WTC11 (cell line): ENCODE results near the gene CADM1.

Experiments used
- ATF1 ChIP-seq: sonication (generic); formaldehyde crosslinking; IDR thresholded peaks from 2 replicates; pipeline ENCODE4 v1.8.1; 2023; ENCODE audit warnings: mild to moderate bottlenecking, moderate library complexity, missing genetic modification reagents
- CBFB ChIP-seq: sonication (generic); formaldehyde crosslinking; IDR thresholded peaks from 2 replicates; pipeline ENCODE4 v1.8.1; 2022; ENCODE audit warnings: mild to moderate bottlenecking, low read depth, missing genetic modification reagents
- SMAD3 ChIP-seq: sonication (generic); formaldehyde crosslinking; IDR thresholded peaks from 2 replicates; pipeline ENCODE4 v1.8.0; 2022; ENCODE audit warnings: missing genetic modification reagents, mild to moderate bottlenecking, borderline replicate concordance
- TEAD4 ChIP-seq: sonication (generic); formaldehyde crosslinking; IDR thresholded peaks from 2 replicates; pipeline ENCODE4 v1.8.0; 2022; ENCODE audit warnings: mild to moderate bottlenecking, missing genetic modification reagents
- TP53 ChIP-seq: sonication (generic); formaldehyde crosslinking; IDR thresholded peaks from 2 replicates; pipeline ENCODE4 v1.8.1; 2023; ENCODE audit warnings: mild to moderate bottlenecking, missing genetic modification reagents
- ZNF121 ChIP-seq: sonication (generic); formaldehyde crosslinking; IDR thresholded peaks from 2 replicates; pipeline ENCODE4 v1.8.0; 2023; ENCODE audit warnings: missing genetic modification reagents
- ZNF232 ChIP-seq: sonication (generic); formaldehyde crosslinking; IDR thresholded peaks from 2 replicates; pipeline ENCODE4 v1.8.0; 2022; ENCODE audit warnings: mild to moderate bottlenecking, missing genetic modification reagents
- ZNF263 ChIP-seq: sonication (generic); formaldehyde crosslinking; IDR thresholded peaks from 2 replicates; pipeline ENCODE4 v1.8.1; 2022; ENCODE audit warnings: low read depth, mild to moderate bottlenecking, moderate library complexity, missing genetic modification reagents
- ZNF416 ChIP-seq: fragments of 250-450 bp; sonication (Bioruptor Pico); IDR thresholded peaks from 2 replicates; pipeline ENCODE4 v1.9.0; 2021; ENCODE audit warnings: mild to moderate bottlenecking, inconsistent platforms
- TF ChIP-seq, protein P1 (sequence below): sonication (generic); formaldehyde crosslinking; IDR thresholded peaks from 2 replicates; pipeline ENCODE4 v1.8.0; 2023; ENCODE audit warnings: missing genetic modification reagents, mild to moderate bottlenecking, borderline replicate concordance
- TF ChIP-seq, protein P2 (sequence below): fragments of 200-600 bp; IDR thresholded peaks from 2 replicates; pipeline ENCODE4 v1.8.0; 2022; ENCODE audit warnings: antibody characterized with exemption
- TF ChIP-seq, protein P3 (sequence below): sonication (generic); formaldehyde crosslinking; conservative IDR thresholded peaks from 2 replicates; pipeline ENCODE4 v1.8.1; 2023; ENCODE audit warnings: mild to moderate bottlenecking, low read depth, missing genetic modification reagents, moderate library complexity
- TF ChIP-seq, protein P4 (sequence below): sonication (generic); formaldehyde crosslinking; IDR thresholded peaks from 2 replicates; pipeline ENCODE4 v1.8.0; 2023; ENCODE audit warnings: mild to moderate bottlenecking, missing genetic modification reagents
- TF ChIP-seq, protein P5 (sequence below): sonication (generic); formaldehyde crosslinking; IDR thresholded peaks from 2 replicates; pipeline ENCODE4 v1.8.0; 2022; ENCODE audit warnings: mild to moderate bottlenecking, missing genetic modification reagents

DNA sequence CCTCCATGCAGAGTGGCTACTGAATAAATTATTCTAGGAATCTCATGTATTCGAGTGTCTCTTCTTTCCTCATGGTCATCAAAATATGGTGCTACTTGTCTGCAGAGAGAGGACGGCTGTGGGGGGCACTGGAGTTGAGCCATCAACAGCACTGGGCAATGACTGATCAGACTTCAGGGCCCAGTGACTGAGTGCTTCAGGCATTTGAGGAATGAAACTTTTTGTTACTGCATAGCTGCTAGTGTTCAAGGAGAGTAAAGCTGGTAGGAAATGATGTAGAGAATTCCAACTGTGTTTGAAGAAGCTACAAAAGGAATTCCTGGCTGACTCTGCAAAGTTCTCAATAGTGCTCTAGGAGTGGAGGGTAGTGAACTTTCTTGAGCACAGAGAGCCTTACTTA is 277.7 kb downstream of the CADM1 start:
- TF ChIP-seq ZNF232 (CRISPR knock-in tag): no peak
- TF ChIP-seq, protein P1, sequence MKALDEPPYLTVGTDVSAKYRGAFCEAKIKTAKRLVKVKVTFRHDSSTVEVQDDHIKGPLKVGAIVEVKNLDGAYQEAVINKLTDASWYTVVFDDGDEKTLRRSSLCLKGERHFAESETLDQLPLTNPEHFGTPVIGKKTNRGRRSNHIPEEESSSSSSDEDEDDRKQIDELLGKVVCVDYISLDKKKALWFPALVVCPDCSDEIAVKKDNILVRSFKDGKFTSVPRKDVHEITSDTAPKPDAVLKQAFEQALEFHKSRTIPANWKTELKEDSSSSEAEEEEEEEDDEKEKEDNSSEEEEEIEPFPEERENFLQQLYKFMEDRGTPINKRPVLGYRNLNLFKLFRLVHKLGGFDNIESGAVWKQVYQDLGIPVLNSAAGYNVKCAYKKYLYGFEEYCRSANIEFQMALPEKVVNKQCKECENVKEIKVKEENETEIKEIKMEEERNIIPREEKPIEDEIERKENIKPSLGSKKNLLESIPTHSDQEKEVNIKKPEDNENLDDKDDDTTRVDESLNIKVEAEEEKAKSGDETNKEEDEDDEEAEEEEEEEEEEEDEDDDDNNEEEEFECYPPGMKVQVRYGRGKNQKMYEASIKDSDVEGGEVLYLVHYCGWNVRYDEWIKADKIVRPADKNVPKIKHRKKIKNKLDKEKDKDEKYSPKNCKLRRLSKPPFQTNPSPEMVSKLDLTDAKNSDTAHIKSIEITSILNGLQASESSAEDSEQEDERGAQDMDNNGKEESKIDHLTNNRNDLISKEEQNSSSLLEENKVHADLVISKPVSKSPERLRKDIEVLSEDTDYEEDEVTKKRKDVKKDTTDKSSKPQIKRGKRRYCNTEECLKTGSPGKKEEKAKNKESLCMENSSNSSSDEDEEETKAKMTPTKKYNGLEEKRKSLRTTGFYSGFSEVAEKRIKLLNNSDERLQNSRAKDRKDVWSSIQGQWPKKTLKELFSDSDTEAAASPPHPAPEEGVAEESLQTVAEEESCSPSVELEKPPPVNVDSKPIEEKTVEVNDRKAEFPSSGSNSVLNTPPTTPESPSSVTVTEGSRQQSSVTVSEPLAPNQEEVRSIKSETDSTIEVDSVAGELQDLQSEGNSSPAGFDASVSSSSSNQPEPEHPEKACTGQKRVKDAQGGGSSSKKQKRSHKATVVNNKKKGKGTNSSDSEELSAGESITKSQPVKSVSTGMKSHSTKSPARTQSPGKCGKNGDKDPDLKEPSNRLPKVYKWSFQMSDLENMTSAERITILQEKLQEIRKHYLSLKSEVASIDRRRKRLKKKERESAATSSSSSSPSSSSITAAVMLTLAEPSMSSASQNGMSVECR (CRISPR knock-in tag): no peak
- TF ChIP-seq, protein P2, sequence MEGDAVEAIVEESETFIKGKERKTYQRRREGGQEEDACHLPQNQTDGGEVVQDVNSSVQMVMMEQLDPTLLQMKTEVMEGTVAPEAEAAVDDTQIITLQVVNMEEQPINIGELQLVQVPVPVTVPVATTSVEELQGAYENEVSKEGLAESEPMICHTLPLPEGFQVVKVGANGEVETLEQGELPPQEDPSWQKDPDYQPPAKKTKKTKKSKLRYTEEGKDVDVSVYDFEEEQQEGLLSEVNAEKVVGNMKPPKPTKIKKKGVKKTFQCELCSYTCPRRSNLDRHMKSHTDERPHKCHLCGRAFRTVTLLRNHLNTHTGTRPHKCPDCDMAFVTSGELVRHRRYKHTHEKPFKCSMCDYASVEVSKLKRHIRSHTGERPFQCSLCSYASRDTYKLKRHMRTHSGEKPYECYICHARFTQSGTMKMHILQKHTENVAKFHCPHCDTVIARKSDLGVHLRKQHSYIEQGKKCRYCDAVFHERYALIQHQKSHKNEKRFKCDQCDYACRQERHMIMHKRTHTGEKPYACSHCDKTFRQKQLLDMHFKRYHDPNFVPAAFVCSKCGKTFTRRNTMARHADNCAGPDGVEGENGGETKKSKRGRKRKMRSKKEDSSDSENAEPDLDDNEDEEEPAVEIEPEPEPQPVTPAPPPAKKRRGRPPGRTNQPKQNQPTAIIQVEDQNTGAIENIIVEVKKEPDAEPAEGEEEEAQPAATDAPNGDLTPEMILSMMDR: no peak
- TF ChIP-seq ZNF416 (CRISPR knock-in tag): no peak
- TF ChIP-seq, protein P3, sequence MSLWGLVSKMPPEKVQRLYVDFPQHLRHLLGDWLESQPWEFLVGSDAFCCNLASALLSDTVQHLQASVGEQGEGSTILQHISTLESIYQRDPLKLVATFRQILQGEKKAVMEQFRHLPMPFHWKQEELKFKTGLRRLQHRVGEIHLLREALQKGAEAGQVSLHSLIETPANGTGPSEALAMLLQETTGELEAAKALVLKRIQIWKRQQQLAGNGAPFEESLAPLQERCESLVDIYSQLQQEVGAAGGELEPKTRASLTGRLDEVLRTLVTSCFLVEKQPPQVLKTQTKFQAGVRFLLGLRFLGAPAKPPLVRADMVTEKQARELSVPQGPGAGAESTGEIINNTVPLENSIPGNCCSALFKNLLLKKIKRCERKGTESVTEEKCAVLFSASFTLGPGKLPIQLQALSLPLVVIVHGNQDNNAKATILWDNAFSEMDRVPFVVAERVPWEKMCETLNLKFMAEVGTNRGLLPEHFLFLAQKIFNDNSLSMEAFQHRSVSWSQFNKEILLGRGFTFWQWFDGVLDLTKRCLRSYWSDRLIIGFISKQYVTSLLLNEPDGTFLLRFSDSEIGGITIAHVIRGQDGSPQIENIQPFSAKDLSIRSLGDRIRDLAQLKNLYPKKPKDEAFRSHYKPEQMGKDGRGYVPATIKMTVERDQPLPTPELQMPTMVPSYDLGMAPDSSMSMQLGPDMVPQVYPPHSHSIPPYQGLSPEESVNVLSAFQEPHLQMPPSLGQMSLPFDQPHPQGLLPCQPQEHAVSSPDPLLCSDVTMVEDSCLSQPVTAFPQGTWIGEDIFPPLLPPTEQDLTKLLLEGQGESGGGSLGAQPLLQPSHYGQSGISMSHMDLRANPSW (CRISPR knock-in tag): no peak
- no peak for TF ChIP-seq CBFB (CRISPR knock-in tag)
- no peak for TF ChIP-seq ZNF263
- TF ChIP-seq TEAD4 (CRISPR knock-in tag): no peak
- TF ChIP-seq TP53: no peak
- TF ChIP-seq, protein P4, sequence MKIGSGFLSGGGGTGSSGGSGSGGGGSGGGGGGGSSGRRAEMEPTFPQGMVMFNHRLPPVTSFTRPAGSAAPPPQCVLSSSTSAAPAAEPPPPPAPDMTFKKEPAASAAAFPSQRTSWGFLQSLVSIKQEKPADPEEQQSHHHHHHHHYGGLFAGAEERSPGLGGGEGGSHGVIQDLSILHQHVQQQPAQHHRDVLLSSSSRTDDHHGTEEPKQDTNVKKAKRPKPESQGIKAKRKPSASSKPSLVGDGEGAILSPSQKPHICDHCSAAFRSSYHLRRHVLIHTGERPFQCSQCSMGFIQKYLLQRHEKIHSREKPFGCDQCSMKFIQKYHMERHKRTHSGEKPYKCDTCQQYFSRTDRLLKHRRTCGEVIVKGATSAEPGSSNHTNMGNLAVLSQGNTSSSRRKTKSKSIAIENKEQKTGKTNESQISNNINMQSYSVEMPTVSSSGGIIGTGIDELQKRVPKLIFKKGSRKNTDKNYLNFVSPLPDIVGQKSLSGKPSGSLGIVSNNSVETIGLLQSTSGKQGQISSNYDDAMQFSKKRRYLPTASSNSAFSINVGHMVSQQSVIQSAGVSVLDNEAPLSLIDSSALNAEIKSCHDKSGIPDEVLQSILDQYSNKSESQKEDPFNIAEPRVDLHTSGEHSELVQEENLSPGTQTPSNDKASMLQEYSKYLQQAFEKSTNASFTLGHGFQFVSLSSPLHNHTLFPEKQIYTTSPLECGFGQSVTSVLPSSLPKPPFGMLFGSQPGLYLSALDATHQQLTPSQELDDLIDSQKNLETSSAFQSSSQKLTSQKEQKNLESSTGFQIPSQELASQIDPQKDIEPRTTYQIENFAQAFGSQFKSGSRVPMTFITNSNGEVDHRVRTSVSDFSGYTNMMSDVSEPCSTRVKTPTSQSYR (CRISPR knock-in tag): no peak
- TF ChIP-seq ZNF121 (CRISPR knock-in tag): no peak
- TF ChIP-seq, protein P5, sequence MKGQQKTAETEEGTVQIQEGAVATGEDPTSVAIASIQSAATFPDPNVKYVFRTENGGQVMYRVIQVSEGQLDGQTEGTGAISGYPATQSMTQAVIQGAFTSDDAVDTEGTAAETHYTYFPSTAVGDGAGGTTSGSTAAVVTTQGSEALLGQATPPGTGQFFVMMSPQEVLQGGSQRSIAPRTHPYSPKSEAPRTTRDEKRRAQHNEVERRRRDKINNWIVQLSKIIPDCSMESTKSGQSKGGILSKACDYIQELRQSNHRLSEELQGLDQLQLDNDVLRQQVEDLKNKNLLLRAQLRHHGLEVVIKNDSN (CRISPR knock-in tag): no peak
- TF ChIP-seq ATF1 (CRISPR knock-in tag): no peak
- no peak for TF ChIP-seq SMAD3 (CRISPR knock-in tag)
